Effector memory CD4-positive, alpha-beta T cell (primary cell): Measurements from ENCODE around the gene PCGF1.

Experiments used
- DNase-seq, 3 donors: peaks; one replicate each; pipeline ENCODE4 v3.0.0-alpha.2; 2020
- H3K27ac ChIP-seq: 2 replicates; pipeline ENCODE4 v1.7.0; 2013; ENCODE audit warnings: mild to moderate bottlenecking, low read length, moderate library complexity; ENCODE audit not compliant: insufficient read depth, poor library complexity, severe bottlenecking
- H3K27me3 ChIP-seq: replicated peaks from 2 replicates; pipeline ENCODE4 v1.7.0; 2013; ENCODE audit warnings: mild to moderate bottlenecking, low read length; ENCODE audit not compliant: insufficient read depth, control insufficient read depth, poor library complexity, severe bottlenecking
- H3K36me3 ChIP-seq: 2 replicates; pipeline ENCODE4 v1.7.0; 2013; ENCODE audit warnings: mild to moderate bottlenecking, low read length, moderate library complexity; ENCODE audit not compliant: control insufficient read depth, insufficient read depth
- H3K4me1 ChIP-seq: 2 replicates; pipeline ENCODE4 v1.7.0; 2013; ENCODE audit warnings: low read length, mild to moderate bottlenecking; ENCODE audit not compliant: control insufficient read depth, insufficient read depth, poor library complexity, severe bottlenecking
- H3K4me3 ChIP-seq: 2 replicates; pipeline ENCODE4 v1.7.0; 2013; ENCODE audit warnings: low read length, low read depth, mild to moderate bottlenecking; ENCODE audit not compliant: insufficient read depth, poor library complexity, severe bottlenecking
- H3K9me3 ChIP-seq: 2 replicates; pipeline ENCODE4 v1.7.0; 2013; ENCODE audit warnings: mild to moderate bottlenecking, low read length, moderate library complexity; ENCODE audit not compliant: control insufficient read depth
- total RNA-seq, 3 donors: gene quantifications; one replicate each; lab custom pipeline; 2026; lab: John Stamatoyannopoulos, UW

Gene PCGF1
- total RNA-seq = 8.9 to 11.0 (median 9.2) reads per million in 3 donors

DNA sequence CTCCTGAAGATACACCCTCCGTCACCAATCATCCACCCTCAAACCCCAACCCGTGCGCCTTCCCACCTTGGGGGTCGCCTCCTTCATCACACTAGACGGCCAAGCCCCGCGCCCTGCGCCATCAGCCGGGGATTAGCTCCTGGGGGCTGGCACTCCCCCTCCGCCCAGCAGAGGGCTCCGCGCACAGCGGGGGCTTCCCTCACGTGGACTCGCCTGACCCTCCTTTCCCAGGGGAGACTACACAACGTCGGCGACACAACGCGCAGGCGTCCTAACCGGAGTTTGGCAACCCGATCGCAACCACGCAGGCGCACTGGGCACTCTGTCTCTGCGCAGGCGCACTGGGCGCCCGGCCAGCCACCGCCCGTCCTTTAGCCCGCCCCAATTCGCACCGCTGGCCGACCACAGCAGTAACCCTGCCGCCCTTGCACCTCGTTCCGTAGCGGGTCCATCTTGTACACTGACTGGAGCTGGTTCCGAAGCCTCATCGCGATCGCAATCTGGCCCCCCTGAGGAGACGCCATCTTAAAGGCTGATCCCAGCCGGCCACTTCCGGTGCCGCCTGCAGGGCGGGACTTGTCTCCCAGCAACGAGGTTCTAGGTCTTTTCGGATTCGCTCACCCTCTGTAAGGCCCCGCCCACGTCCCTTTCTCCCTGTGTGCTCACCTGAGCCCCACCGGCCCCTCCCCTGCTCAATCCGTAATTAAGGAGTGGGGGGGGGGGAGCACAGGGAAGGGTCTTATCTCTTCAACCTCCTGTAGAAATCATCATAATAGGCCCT is at the start of gene PCGF1:
Gene PCGF1 (minus strand): TSS at position 551 of the 781 bp plus-strand sequence. CDS start 27 bp downstream, at position 524.
- peak within 1 kb of the TSS; percentile 97 for H3K27ac ChIP-seq
- peaks cover 18% of the 10 kb centered on the region for H3K27me3 ChIP-seq
- H3K9me3 ChIP-seq = no peaks in the 10 kb centered on the region
- H3K36me3 ChIP-seq = peaks cover 15% of the 10 kb centered on the region
- H3K4me3 ChIP-seq = peak within 1 kb of the TSS; percentile 99
- peaks cover 31% of the 10 kb centered on the region for H3K4me1 ChIP-seq
- peak; percentile 94 to 97 (median 96) for DNase-seq

DNA sequence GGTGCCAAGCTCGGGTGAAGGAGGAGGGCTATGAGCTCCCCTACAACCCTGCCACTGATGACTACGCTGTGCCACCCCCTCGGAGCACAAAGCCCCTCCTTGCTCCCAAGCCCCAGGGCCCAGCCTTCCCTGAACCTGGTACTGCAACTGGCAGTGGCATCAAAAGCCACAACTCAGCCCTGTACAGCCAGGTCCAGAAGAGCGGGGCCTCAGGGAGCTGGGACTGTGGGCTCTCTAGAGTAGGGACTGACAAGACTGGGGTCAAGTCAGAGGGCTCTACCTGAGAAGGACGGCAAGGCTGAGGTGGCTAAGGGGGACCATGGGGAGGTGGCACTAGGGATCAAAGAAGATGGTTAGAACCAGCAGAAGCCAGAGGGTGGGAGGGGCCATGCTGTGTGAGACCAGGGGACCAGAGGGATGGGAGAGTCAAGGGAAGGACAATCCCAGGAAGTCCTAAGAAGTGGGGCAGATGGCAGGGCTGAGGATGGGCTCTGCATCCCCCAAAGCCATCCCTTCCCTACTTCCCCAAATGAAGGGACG is 49.4 kb upstream of the PCGF1 start:
- Histone ChIP-seq H3K9me3 (no peaks in the 10 kb centered on the region), H3K27me3 (no peaks in the 10 kb centered on the region), H3K4me1 (peaks cover 19% of the 10 kb centered on the region), H3K4me3 (no peak overlapping the region), H3K36me3 (peaks cover 9% of the 10 kb centered on the region), H3K27ac (no peak overlapping the region)
- DNase-seq = no peak

DNA sequence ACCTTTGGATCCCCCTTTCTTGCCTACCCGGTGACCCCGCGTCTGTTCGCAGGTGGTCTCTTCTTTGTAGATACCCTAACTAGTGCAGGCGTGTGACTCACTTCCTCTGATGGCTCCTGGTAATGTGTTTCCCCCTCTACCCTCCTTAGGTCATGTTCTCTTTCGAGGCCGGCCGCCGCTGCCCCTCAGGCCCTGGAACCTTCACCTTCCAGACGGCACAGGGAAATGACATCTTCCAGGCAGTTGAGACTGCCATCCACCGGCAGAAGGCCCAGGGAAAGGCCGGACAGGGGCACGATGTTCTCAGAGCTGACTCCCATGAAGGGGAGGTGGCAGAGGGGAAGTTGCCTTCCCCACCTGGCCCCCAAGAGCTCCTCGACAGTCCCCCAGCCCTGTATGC is 48.7 kb upstream of the PCGF1 start:
- Histone ChIP-seq H3K4me1 (peaks cover 19% of the 10 kb centered on the region), H3K27me3 (no peaks in the 10 kb centered on the region), H3K4me3 (no peak overlapping the region), H3K36me3 (peaks cover 9% of the 10 kb centered on the region), H3K27ac (no peak overlapping the region), H3K9me3 (no peaks in the 10 kb centered on the region)
- DNase-seq = no peak

DNA sequence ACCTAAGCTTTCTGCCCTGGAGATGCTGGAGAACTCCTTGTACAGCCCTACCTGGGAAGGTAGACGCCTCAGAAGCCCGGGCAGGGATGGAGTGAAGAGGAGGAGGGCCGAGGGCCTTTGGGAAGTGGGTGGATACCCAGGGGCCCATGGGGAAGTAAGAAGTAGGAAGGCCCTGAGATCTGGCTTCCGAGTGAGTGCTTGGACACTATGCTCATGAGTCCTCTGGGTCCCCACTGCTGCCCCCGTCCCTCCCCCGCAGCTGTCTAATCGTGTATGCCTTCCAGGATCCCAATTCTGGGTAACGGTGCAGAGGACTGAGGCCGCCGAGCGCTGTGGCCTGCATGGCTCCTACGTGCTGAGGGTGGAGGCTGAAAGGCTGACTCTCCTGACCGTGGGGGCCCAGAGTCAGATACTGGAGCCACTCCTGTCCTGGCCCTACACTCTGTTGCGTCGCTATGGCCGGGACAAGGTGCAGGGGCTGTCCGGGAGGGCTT is 48.2 kb upstream of the PCGF1 start:
- H3K27me3 ChIP-seq = no peaks in the 10 kb centered on the region
- peaks cover 9% of the 10 kb centered on the region for H3K36me3 ChIP-seq
- peaks cover 19% of the 10 kb centered on the region for H3K4me1 ChIP-seq
- H3K27ac ChIP-seq = no peak overlapping the region
- no peaks in the 10 kb centered on the region for H3K9me3 ChIP-seq
- H3K4me3 ChIP-seq = peak overlapping the region; percentile 68
- DNase-seq = no peak

DNA sequence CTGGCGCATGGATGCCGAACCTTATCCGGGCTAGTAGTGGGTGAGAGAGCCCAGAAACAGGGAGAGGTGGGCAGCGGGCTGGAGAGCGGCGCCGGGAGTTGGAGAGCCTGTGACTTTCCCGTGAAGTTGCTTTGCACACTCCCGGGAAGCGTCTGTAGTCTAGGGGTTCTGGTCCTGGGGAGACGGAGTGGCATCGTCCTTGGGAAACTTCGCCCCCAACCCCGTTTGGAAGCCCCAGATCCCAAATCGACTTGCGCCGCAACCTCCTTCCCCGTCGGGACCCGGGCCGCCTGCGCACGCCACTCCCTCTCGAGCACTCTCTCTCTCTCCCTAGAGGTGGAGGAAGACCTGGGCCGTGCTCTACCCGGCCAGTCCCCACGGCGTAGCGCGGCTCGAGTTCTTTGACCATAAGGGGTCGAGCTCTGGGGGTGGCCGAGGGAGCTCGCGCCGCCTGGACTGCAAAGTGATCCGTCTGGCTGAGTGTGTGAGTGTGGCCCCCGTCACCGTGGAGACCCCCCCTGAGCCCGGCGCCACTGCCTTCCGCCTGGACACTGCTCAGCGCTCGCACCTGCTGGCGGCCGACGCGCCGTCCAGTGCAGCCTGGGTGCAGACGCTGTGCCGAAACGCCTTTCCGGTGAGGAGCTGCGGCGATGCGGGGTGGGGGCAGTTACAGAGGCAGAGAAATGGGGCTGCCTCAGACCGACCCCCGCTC is 47.5 kb upstream of the PCGF1 start:
- peak in 1 of 3 donors; percentile 25 for DNase-seq
- H3K27ac ChIP-seq = peak overlapping the region; percentile 70
- H3K4me1 ChIP-seq = peaks cover 19% of the 10 kb centered on the region
- no peaks in the 10 kb centered on the region for H3K27me3 ChIP-seq
- H3K4me3 ChIP-seq = peak overlapping the region; percentile 68
- peaks cover 9% of the 10 kb centered on the region for H3K36me3 ChIP-seq
- no peaks in the 10 kb centered on the region for H3K9me3 ChIP-seq

DNA sequence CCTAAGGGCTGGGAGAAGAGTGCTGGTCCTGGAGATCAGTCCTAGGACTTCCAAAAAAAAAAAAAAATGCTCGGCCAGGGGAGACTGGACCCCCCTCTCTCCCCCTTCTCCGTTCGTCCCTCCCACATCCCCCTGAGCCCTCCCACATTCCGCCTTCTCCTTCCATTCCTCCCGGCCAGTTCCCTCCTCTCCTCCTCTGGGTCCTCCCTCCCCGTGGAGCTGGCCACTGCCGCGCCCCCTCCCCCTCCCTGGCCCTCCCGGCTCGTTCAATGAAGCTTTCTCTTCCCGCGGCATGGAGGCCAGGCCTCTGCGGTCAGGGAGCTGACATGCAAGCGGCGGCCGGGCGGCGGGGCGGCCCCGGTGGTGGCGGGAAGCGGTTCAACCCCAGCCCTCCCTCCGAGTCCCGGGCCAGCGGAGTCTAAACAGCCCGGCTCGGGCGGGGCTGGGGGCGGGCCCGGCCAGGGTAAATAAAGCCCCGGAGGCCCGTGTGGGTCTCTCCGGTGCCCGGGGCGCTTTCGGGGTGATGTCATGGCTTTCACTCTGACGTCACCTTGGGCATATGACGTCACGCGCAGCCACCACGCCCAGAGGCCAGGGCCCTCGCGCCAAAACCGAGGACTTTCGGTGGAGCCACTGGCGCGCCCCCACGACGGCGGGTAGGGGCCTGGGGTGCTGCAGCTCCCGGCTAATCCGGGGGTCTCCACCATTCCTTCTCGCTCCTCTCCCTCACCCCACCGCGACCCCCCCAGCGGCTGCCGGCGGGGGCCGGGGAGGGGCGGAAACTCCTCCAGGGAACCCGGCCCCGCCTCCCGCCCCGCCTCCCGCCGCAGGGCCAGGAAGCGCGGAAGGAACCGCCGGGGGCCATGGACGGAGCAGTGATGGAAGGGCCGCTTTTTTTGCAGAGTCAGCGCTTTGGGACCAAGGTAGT is 46.7 kb upstream of the PCGF1 start, which contains the start of the genes DOK1 and LOXL3:
Gene DOK1 (plus strand): TSS at position 829 of the 928 bp plus-strand sequence. CDS start 35 bp downstream, at position 864.
Gene LOXL3 (minus strand): TSS at position 51 of the 928 bp plus-strand sequence. CDS start 1,308 bp downstream, outside the sequence.
- Histone ChIP-seq H3K27ac (peak within 1 kb of the TSS; percentile 70), H3K36me3 (peaks cover 9% of the 10 kb centered on the region), H3K4me3 (peak within 1 kb of the TSS; percentile 68), H3K27me3 (peaks cover 7% of the 10 kb centered on the region), H3K4me1 (peaks cover 22% of the 10 kb centered on the region), H3K9me3 (no peaks in the 10 kb centered on the region)
- peak; percentile 69 to 79 (median 75) for DNase-seq

DNA sequence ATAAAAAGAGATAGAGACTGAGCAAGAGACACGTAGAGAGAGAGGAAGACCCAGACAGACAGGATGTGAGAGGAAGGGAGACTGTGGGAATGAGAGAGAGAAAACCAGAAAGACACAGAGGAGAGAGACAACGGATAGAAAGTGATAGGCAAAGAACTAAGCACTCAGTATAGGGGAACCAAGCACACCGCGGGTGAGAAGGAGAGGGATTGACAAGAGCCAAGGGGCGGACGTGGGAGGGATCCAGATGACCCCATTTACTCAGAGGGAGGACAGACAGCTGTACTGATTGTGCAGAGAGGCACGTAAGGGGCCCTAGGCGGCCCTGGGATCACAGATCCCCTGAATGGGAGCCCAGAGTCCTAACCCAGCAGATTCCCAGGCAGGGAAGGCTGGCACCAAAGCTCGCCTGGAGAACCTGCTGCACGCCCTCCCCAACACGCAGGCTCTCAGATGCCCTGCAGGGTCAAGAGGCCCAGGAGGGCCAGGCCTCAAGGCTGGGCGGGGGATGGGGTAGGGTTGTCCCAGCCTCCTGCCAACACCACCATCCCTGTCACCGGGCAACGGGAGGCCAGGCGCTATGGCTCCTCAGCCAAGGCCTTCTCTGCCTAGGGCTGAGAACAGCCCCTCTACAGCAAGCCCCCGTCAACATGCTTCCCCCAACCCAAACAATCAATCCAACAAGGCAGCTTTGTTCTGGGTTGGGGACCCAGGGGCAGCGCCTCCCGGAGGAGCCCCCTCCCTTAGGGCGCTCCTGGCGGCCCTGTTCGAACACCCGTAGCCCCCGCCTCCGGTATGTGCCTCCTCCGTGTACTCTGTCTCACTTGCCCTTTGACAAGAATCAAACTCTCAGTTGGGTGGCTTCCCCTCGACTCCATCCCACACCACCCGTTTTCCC is 45.7 kb upstream of the PCGF1 start:
- H3K4me3 ChIP-seq = no peak overlapping the region
- H3K27ac ChIP-seq = no peak overlapping the region
- H3K36me3 ChIP-seq = peaks cover 9% of the 10 kb centered on the region
- H3K4me1 ChIP-seq = peaks cover 24% of the 10 kb centered on the region
- DNase-seq = no peak
- H3K27me3 ChIP-seq = peaks cover 17% of the 10 kb centered on the region
- H3K9me3 ChIP-seq = no peaks in the 10 kb centered on the region

DNA sequence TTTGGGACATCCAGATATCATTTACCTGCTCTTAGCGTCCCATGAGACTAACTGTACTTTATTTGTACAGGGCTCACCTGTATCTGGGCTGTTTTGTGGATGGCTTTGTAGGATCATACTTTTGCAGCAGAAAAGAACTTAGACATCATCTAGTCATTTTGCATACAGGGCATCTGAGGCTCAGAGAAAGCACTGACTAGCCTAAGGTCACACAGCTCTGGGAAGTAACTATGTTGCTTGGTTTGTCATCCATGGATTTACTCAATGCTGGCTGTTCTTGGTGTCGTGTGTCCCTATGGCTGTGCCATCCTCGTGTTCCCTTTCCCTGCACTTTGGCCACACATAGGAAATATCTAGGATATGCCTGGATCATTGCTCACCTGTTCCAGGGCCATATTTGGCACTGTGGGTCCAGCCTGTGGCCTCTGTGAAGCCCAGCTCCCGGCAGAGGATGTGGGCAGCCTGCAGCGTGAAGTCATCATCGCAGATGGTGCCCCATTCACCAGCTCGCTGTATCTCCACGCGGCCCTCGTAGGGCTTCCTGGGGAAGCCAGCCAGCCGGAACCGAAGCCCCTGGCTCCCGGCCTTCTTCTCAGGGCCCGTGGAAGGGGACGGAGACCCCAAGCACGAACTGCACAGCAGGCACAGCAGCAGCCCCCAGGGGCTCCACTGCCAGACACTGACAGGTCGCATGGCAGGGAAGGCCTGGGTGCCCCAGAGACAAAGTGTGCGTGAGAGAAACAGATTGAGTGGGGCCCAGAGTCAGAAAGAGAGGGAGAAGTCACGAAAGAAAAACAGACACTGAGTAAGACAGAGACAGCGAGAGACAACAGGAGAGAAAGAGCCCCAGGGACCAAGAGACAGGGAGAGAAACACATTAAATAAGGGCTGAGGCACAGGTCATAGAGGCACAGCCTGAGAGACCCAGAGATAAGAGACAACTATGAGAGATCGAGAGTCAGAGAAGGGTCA is 44.7 kb upstream of the PCGF1 start:
- H3K4me3 ChIP-seq = no peak overlapping the region
- no peak for DNase-seq
- peaks cover 9% of the 10 kb centered on the region for H3K36me3 ChIP-seq
- no peak overlapping the region for H3K27ac ChIP-seq
- no peaks in the 10 kb centered on the region for H3K9me3 ChIP-seq
- peaks cover 24% of the 10 kb centered on the region for H3K4me1 ChIP-seq
- H3K27me3 ChIP-seq = peaks cover 26% of the 10 kb centered on the region
